SK-N-MC (cell line): Measurements from ENCODE around the gene PBOV1.

Source experiments
- EZH2 ChIP-seq: fragments of 200-600 bp; sonication (generic); IDR thresholded peaks from one replicate; pipeline ENCODE4 v1.6.1; 2017; ENCODE audit warnings: antibody characterized with exemption
- FOXP2 ChIP-seq: optimal IDR thresholded peaks from 2 replicates; pipeline ENCODE3; 2011; ENCODE audit warnings: mild to moderate bottlenecking, moderate library complexity; ENCODE audit not compliant: insufficient read depth; ENCODE audit errors: extremely low read length, control extremely low read depth
- POLR2AphosphoS5 ChIP-seq: IDR thresholded peaks from 2 replicates; pipeline ENCODE4 v1.6.1; 2012; ENCODE audit warnings: mild to moderate bottlenecking, low read depth, low read length, borderline replicate concordance

- TF ChIP-seq POLR2AphosphoS5, result no peak
- no peak for TF ChIP-seq EZH2
- TF ChIP-seq FOXP2, result no peak
These were observed 17.4 kb upstream of the PBOV1 start for GRCh38 chr6:138235693-138236092.
